ENCODE measurements around the gene CLEC2L.

Gene CLEC2L

GRCh38 chr7:139502226-139502625, 21.3 kb upstream of the CLEC2L start:
- H3K9me3 Mint-ChIP-seq, result no peaks in the 10 kb centered on the region
- no peak overlapping the region for H3K4me3 Mint-ChIP-seq
- H3K27ac Mint-ChIP-seq, result no peak overlapping the region
- peaks cover 9% of the 10 kb centered on the region for H3K27me3 Mint-ChIP-seq
- no peak for ATAC-seq
- H3K4me1 Mint-ChIP-seq, result peaks cover 8% of the 10 kb centered on the region
- DNase-seq, result no peak

- no peaks in the 10 kb centered on the region for H3K4me1 Mint-ChIP-seq
- H3K27ac Mint-ChIP-seq, result no peak overlapping the region
- ATAC-seq (no peak), DNase-seq (no peak)
- H3K27me3 Mint-ChIP-seq, result no peaks in the 10 kb centered on the region
- no peaks in the 10 kb centered on the region for H3K9me3 Mint-ChIP-seq
- H3K4me3 Mint-ChIP-seq, result no peak overlapping the region
These were observed 17.9 kb upstream of the CLEC2L start for GRCh38 chr7:139505563-139505962.

DNA sequence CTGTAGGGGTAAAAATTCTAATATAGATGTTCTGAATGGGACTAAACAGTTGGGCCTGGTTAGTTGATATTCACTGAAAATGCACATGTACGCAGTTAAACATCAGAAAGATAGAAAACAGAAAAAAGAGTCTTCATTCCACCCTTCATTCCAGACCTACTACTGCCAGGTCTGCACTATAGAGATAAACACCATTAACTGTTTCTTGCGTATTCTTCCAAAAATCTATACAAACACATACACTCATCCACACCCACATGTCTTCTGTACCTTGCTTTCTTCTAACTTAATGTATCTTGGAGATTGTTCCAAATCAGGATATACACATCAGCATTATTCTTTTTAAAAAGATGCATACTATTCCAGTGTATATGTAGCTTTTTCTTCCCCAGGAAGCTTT, 13.9 kb upstream of the CLEC2L start:
- Mint-ChIP-seq H3K27me3 (no peaks in the 10 kb centered on the region), H3K4me1 (no peaks in the 10 kb centered on the region), H3K9me3 (no peaks in the 10 kb centered on the region), H3K4me3 (no peak overlapping the region), H3K27ac (no peak overlapping the region)
- DNase-seq (no peak), ATAC-seq (no peak)

DNA sequence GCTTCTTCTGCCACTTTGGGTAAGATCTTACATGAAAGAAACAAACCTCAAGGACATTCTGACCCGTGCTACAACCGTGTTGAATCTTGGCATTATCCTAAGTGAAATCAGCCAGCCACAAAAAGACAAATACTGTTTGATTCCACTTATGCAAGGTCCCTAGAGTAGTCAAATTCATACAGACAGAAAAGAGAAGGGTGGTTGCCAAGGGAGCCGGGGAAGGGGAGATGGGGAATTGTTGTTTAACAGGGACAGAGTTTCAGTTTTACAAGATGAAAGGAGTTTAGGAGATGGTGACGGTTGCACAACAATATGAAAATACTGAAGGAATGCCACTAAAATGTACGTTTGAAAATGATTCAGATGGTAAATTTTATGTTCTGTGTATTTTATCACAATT, 12.2 kb upstream of the CLEC2L start:
- Mint-ChIP-seq H3K4me3 (no peak overlapping the region), H3K9me3 (no peaks in the 10 kb centered on the region), H3K4me1 (no peaks in the 10 kb centered on the region), H3K27me3 (no peaks in the 10 kb centered on the region), H3K27ac (peak overlapping the region in 1 of 2 donors; percentile 50)
- ATAC-seq, result no peak
- DNase-seq, result no peak

DNA sequence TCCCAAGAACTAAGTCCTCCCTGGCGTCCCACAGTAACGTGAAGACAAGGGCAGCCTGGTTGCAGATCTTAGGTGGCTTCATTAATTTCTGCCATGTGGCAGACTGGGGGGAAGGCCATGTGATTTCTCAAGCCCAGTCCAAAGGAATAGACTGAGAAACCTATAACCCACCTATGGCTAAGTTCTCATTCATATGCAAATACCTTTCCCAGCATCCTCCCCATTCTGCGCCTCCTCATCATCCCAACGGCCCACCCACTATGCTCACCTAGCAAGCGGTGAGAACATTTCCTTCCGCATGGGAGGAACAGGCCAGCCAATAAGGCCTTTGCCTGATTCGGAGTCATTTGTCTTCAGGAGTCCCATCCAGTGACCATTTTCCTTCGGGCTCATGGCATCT, 8.2 kb upstream of the CLEC2L start:
- no peak overlapping the region for H3K27ac Mint-ChIP-seq
- DNase-seq, result no peak
- no peak overlapping the region for H3K4me3 Mint-ChIP-seq
- no peaks in the 10 kb centered on the region for H3K4me1 Mint-ChIP-seq
- H3K9me3 Mint-ChIP-seq, result no peaks in the 10 kb centered on the region
- H3K27me3 Mint-ChIP-seq, result no peaks in the 10 kb centered on the region
- no peak for ATAC-seq

GRCh38 chr7:139521439-139521838, 2.0 kb upstream of the CLEC2L start:
- peaks cover 53% of the 10 kb centered on the region for H3K27me3 Mint-ChIP-seq
- ATAC-seq, result no peak
- DNase-seq, result no peak
- H3K9me3 Mint-ChIP-seq, result no peaks in the 10 kb centered on the region
- no peak overlapping the region for H3K4me3 Mint-ChIP-seq
- H3K27ac Mint-ChIP-seq, result no peak overlapping the region
- H3K4me1 Mint-ChIP-seq, result peaks cover 8% of the 10 kb centered on the region

DNA sequence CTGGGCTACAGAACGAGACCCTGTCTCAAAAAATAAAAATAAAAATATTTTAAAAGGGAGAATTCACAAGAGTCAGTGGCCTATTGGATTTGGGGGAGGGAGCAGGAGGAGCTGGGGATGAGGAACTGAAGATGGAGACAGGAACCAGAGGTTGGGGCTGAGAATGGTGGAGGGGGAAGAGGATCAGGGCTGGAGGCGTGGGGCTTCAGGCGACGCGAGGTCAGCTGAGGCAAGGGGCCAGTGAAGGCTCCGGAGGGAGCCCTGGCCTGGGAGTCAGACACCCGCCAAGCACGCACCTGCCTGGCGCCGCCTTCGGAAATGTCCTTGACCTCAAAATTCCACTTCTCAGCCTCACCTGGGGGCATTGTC, 671 bp upstream of the CLEC2L start:
- Mint-ChIP-seq H3K9me3 (no peaks in the 10 kb centered on the region), H3K4me1 (peaks cover 16% of the 10 kb centered on the region), H3K27ac (no peak overlapping the region), H3K4me3 (peak overlapping the region in 1 of 2 donors; percentile 32), H3K27me3 (peaks cover 66% of the 10 kb centered on the region)
- no peak for DNase-seq
- no peak for ATAC-seq

GRCh38 chr7:139523968-139524815, 707 bp downstream of the CLEC2L start:
- Mint-ChIP-seq H3K4me1 (peaks cover 16% of the 10 kb centered on the region), H3K9me3 (no peaks in the 10 kb centered on the region), H3K27ac (no peak overlapping the region), H3K4me3 (no peak overlapping the region), H3K27me3 (peaks cover 66% of the 10 kb centered on the region)
- DNase-seq (no peak), ATAC-seq (no peak)

GRCh38 chr7:139525239-139525638, 1.8 kb downstream of the CLEC2L start:
- ATAC-seq (no peak), DNase-seq (no peak)
- Mint-ChIP-seq H3K4me1 (peaks cover 16% of the 10 kb centered on the region), H3K4me3 (no peak overlapping the region), H3K27ac (no peak overlapping the region), H3K9me3 (no peaks in the 10 kb centered on the region), H3K27me3 (peaks cover 66% of the 10 kb centered on the region)

DNA sequence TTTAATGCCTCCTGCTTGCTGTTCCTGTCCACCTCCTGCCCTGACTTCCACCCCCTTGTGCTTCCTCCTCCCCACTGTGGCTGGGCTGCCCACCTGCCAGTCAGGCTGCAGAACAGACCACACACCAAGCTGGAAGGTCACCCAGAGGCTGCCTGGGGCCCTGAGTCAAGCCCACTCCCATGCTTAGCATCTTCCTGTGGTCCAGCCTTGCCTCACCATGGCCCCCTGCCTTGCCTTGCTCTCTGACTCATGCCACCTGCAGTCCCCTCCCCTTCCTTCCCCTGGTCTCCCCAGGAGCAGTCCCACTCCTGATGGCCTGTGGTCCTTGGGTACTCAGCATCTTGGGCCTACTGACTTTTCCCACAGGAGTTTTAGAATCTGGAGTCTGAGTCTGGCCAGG, 2.3 kb downstream of the CLEC2L start:
- Mint-ChIP-seq H3K27ac (no peak overlapping the region), H3K9me3 (no peaks in the 10 kb centered on the region), H3K27me3 (peaks cover 65% of the 10 kb centered on the region), H3K4me3 (no peak overlapping the region), H3K4me1 (peaks cover 16% of the 10 kb centered on the region)
- ATAC-seq (peak; percentile 10), DNase-seq (no peak)

- DNase-seq (no peak), ATAC-seq (no peak)
- Mint-ChIP-seq H3K27ac (no peak overlapping the region), H3K9me3 (no peaks in the 10 kb centered on the region), H3K27me3 (peaks cover 55% of the 10 kb centered on the region), H3K4me3 (no peak overlapping the region), H3K4me1 (peaks cover 16% of the 10 kb centered on the region)
These were observed 3.4 kb downstream of the CLEC2L start for GRCh38 chr7:139526578-139527544.

GRCh38 chr7:139531094-139531493, 7.6 kb downstream of the CLEC2L start:
- ATAC-seq (no peak), DNase-seq (no peak)
- no peaks in the 10 kb centered on the region for H3K9me3 Mint-ChIP-seq
- peaks cover 9% of the 10 kb centered on the region for H3K4me1 Mint-ChIP-seq
- H3K4me3 Mint-ChIP-seq, result no peak overlapping the region
- H3K27me3 Mint-ChIP-seq, result peaks cover 32% of the 10 kb centered on the region
- H3K27ac Mint-ChIP-seq, result no peak overlapping the region

- peaks cover under 1% of the 10 kb centered on the region for H3K4me1 Mint-ChIP-seq
- H3K9me3 Mint-ChIP-seq, result no peaks in the 10 kb centered on the region
- H3K4me3 Mint-ChIP-seq, result no peak overlapping the region
- ATAC-seq (no peak), DNase-seq (no peak)
- H3K27me3 Mint-ChIP-seq, result peaks cover 16% of the 10 kb centered on the region
- no peak overlapping the region for H3K27ac Mint-ChIP-seq
These were observed 9.2 kb downstream of the CLEC2L start for GRCh38 chr7:139532636-139533155.

DNA sequence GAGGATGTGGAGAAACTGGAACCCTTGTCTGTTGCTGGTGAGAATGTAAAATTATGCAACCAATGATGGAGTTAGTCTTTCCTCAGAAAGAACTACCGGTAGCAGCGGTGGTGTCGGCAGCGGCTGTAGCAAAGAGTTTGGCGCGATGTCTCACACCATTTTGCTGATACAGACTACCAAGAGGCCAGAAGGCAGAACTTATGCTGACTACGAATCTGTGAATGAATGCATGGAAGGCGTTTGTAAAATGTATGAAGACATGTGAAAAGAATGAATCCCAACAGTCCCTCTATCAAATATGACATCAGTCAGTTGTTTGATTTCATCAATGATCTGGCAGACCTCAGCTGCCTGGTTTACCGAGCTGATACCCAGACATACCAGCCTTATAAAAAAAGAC, 10.6 kb downstream of the CLEC2L start:
- peaks cover 15% of the 10 kb centered on the region for H3K27me3 Mint-ChIP-seq
- H3K9me3 Mint-ChIP-seq, result no peaks in the 10 kb centered on the region
- H3K4me1 Mint-ChIP-seq, result no peaks in the 10 kb centered on the region
- DNase-seq (no peak), ATAC-seq (no peak)
- H3K4me3 Mint-ChIP-seq, result no peak overlapping the region
- H3K27ac Mint-ChIP-seq, result no peak overlapping the region

DNA sequence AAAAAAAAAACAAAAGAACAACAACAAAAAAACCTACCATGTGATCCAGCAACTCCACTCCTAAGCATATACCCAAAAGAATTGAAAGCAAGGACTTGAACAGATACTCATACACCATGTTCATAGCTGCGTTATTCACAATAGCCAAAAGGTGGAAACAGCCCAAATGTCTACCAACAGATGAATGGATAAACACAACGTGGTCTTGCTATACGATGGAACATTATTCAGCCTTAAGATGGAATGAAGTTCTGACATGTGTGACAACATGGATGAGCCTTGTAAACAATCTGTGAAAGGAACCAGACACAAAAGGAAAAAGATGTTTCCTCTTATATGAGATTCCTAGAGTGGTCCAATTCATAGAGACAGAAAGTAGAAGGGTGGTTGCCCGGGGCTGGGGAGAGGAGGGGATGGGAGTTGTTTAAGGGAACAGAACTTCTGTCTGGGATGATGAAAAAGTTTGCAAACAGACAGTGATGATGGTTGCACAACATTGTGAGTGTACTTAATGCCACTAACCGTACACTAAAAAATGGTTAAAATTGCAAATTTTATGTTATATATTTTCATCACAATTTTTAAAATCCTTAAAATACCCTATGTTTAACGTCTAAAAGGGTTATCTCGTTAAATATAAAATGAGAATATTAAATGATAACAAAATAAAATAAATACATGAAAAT, 11.6 kb downstream of the CLEC2L start:
- Mint-ChIP-seq H3K27me3 (peaks cover 15% of the 10 kb centered on the region), H3K4me3 (no peak overlapping the region), H3K9me3 (no peaks in the 10 kb centered on the region), H3K27ac (no peak overlapping the region), H3K4me1 (no peaks in the 10 kb centered on the region)
- ATAC-seq (no peak), DNase-seq (no peak)

Measured in stimulated activated naive CD8-positive, alpha-beta T cell treated with anti-CD3 and anti-CD28 coated beads, Interleukin-15, amount 100 ng/mL, for 72 hours (primary cell).